GM12878 (cell line): ENCODE data around the gene SLC39A11. TPM values are rescaled to one million over a fixed set of nuclear protein-coding genes. Genes with fewer than 3 reads are reported as not detected.

Experiments
- ATAC-seq: fragments of 200-7000 bp; cut with Tn5 transposase; 3 replicates; pipeline ENCODE4 v1.9.1; 2020; ENCODE audit warnings: mild to moderate bottlenecking, moderate library complexity
- BruUV-seq: library from RNA; stranded (reverse); fragments of 400-500 nt; replicated peaks from 2 replicates; lab custom pipeline; 2021; lab: Mats Ljungman, UMichigan
- CTCF ChIA-PET: fragments of 300-600 bp; sonication (Branson Sonifier 250); formaldehyde crosslinking; extraction: SDS; loops from one replicate; lab custom pipeline; 2021; ENCODE audit warnings: inconsistent platforms; lab: Yijun Ruan, JAX
- POLR2A ChIA-PET: fragments of 350-600 bp; formaldehyde crosslinking; extraction: SDS; loops from one replicate; lab custom pipeline; 2021; ENCODE audit warnings: inconsistent platforms; lab: Charles Lee
- RAD21 ChIA-PET: fragments of 300-600 bp; sonication (Branson Sonifier 250); formaldehyde crosslinking; loops from one replicate; lab custom pipeline; 2023; ENCODE audit warnings: antibody characterized with exemption; ENCODE audit not compliant: unreplicated experiment; lab: Charles Lee
- SMC1A ChIA-PET: fragments of 300-600 bp; sonication (Branson Sonifier 250); formaldehyde crosslinking; loops from one replicate; lab custom pipeline; 2023; ENCODE audit not compliant: unreplicated experiment, uncharacterized antibody; lab: Charles Lee
- DNase-seq: peaks from one replicate; pipeline ENCODE4 v3.0.0-alpha.2; 2011; ENCODE audit warnings: low read depth, low spot score
- FAIRE-seq: peaks from 3 replicates; lab custom pipeline; 2011; peaks lifted over from hg19 to GRCh38; lab: Jason Lieb, UNC
- H2AFZ ChIP-seq: 2 replicates; pipeline ENCODE4 v1.6.0; 2011; ENCODE audit warnings: low read depth, low read length, control low read depth; ENCODE audit not compliant: control insufficient read depth
- H3K27ac ChIP-seq: 2 replicates; pipeline ENCODE4 v1.5.1; 2011; ENCODE audit warnings: control low read depth; ENCODE audit not compliant: control insufficient read depth, insufficient read depth
- H3K27me3 ChIP-seq, 2 experiments: replicated peaks in 1 of 2; 2 replicates each; pipeline versions ENCODE4 v1.6.0 to v1.6.1; 2011; ENCODE audit warnings: low read length in 1 of 2; ENCODE audit not compliant: control insufficient read depth in 2 of 2, insufficient read depth in 2 of 2
- H3K36me3 ChIP-seq, 2 experiments: 2 replicates each; pipeline ENCODE4 v1.5.1; 2011; ENCODE audit warnings: low read length in 1 of 2; ENCODE audit not compliant: control insufficient read depth in 2 of 2, insufficient read depth in 2 of 2
- H3K4me1 ChIP-seq: 2 replicates; pipeline ENCODE4 v1.6.1; 2011; ENCODE audit warnings: mild to moderate bottlenecking, low read length, moderate library complexity, mixed read lengths; ENCODE audit not compliant: control insufficient read depth, insufficient read depth
- H3K4me2 ChIP-seq: 2 replicates; pipeline ENCODE4 v1.6.0; 2011; ENCODE audit warnings: control low read depth; ENCODE audit not compliant: control insufficient read depth, insufficient read depth
- H3K4me3 ChIP-seq: fragments of 200-600 bp; sonication (generic); 2 replicates; pipeline ENCODE4 v1.5.1; 2016
- H3K79me2 ChIP-seq: 2 replicates; pipeline ENCODE4 v1.6.0; 2011; ENCODE audit warnings: low read length; ENCODE audit not compliant: control insufficient read depth, insufficient read depth
- H3K9ac ChIP-seq: 2 replicates; pipeline ENCODE4 v1.8.0; 2011; ENCODE audit warnings: low read length, control low read depth, mixed read lengths; ENCODE audit not compliant: control insufficient read depth, insufficient read depth
- H3K9me3 ChIP-seq: replicated peaks from 3 replicates; pipeline ENCODE4 v1.5.1; 2011; ENCODE audit warnings: mild to moderate bottlenecking, low read length; ENCODE audit not compliant: control insufficient read depth, insufficient read depth
- H4K20me1 ChIP-seq: 2 replicates; pipeline ENCODE4 v1.6.0; 2011; ENCODE audit not compliant: control insufficient read depth, insufficient read depth
- BACH1 ChIP-seq: fragments of 450-650 bp; IDR thresholded peaks from 2 replicates; pipeline ENCODE4 v1.6.1; 2017; ENCODE audit warnings: mild to moderate bottlenecking, borderline replicate concordance
- EP300 ChIP-seq, 2 experiments: fragments of 150-350 bp in 1 of 2; IDR thresholded peaks; 2 replicates each; pipeline ENCODE4 v1.6.1; 2011 to 2012; ENCODE audit warnings: low read depth in 2 of 2, low read length in 2 of 2, borderline replicate concordance in 1 of 2, improper control_type of control experiment in 1 of 2, inconsistent platforms in 1 of 2; ENCODE audit not compliant: control insufficient read depth in 1 of 2
- GABPA ChIP-seq: IDR thresholded peaks from 2 replicates; pipeline ENCODE4 v1.6.1; 2014; ENCODE audit warnings: antibody characterized with exemption, low read depth, mild to moderate bottlenecking, inconsistent platforms
- IRF4 ChIP-seq: IDR thresholded peaks from 2 replicates; pipeline ENCODE4 v1.6.1; 2011; ENCODE audit warnings: low read depth, low read length
- SMARCA5 ChIP-seq: fragments of 450-650 bp; IDR thresholded peaks from 2 replicates; pipeline ENCODE4 v1.6.1; 2017; ENCODE audit warnings: mild to moderate bottlenecking
- SPI1 ChIP-seq: IDR thresholded peaks from 2 replicates; pipeline ENCODE4 v1.6.1; 2011; ENCODE audit warnings: low read depth, mild to moderate bottlenecking, low read length, moderate library complexity, borderline replicate concordance; ENCODE audit not compliant: insufficient read depth
- TCF7 ChIP-seq: IDR thresholded peaks from 2 replicates; pipeline ENCODE4 v1.6.1; 2014; ENCODE audit warnings: antibody characterized with exemption, borderline replicate concordance
- ZBTB4 ChIP-seq: fragments of 450-650 bp; formaldehyde crosslinking; IDR thresholded peaks from 2 replicates; pipeline ENCODE4 v1.4.0; 2022; ENCODE audit warnings: mild to moderate bottlenecking, moderate library complexity
- WGBS: methylation state at CpG from one replicate; pipeline ENCODE4 v1.1.6; 2016; ENCODE audit warnings: low lambda C conversion rate; ENCODE audit not compliant: insufficient replicate concordance, insufficient coverage; ENCODE audit errors: missing lambda C conversion rate; 5-methylcytosine and 5-hydroxymethylcytosine counted together
- in situ Hi-C: fragments of 300-500 bp; cut with MboI; formaldehyde crosslinking; loops from 9 replicates; pipeline ENCODE4 v1.14.3; 2018; ENCODE audit warnings: mixed read lengths
- intact Hi-C: fragments of 100-400 bp; cut with micrococcal nuclease; formaldehyde crosslinking; loops from one replicate; pipeline ENCODE4 v1.14.2; 2022; ENCODE audit not compliant: unreplicated experiment
- polyA plus RNA-seq, 11 experiments: library from polyadenylated mRNA; depleted of rRNA in 4 of 11; unstranded in 6 of 11; stranded (reverse) in 5 of 11; fragments of >200 nt; fragmentation: Nextera tagmentation in 4 of 11; fragmentation: Illumina TruSeq in 1 of 11; extraction: Ambion mirVana in 4 of 11; extraction: Trizol in 1 of 11; gene quantifications; 1 replicate in 1 of 11; 2 replicates in 10 of 11; pipeline versions ENCODE4 v1.2.1 to v1.2.3, GENCODE V29; 2011 to 2016; ENCODE audit warnings: inconsistent platforms in 2 of 11, missing spikeins in 2 of 11, low read depth in 1 of 11
- total RNA-seq, 4 experiments: library from RNA; depleted of rRNA in 3 of 4; stranded (reverse); fragments of >200 nt in 3 of 4; fragmentation: Illumina TruSeq in 1 of 4; extraction: Trizol in 1 of 4; gene quantifications; 2 replicates each; pipeline versions ENCODE4 v1.2.1 to v1.2.3, GENCODE V29; 2013 to 2021
- TF ChIP-seq, protein P1 (sequence below): fragments of 150-350 bp; IDR thresholded peaks from 2 replicates; pipeline ENCODE4 v1.6.1; 2016; ENCODE audit warnings: low read depth, low read length

Gene SLC39A11
- total and polyA plus RNA-seq, 10 of the 15 experiments (the other 5 are each of a cell fraction or from before 2014, with no cell fraction given) = 8.6 to 23.8 (median 14.0) TPM

DNA sequence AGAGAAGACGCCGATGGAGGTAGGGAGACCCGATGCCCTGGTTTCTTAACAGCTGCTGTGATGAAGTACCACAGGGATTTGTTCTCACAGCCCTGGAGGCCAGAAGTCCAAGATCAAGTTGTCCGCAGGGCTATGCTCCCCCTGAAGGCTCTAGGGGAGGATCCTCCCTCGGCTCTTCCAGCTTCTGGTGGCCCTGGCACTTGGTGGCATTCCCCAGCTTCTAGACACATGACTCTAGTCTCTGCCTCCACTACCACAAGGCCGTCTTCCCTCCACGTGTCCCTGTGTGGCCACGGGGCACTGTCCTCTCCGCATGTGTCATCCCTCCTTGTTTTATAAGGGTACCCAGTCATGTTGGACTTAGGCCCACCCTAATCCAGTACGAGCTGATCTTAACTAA, 375.2 kb downstream of the SLC39A11 start:
- no peaks in the 10 kb centered on the region for H3K36me3 ChIP-seq
- TF ChIP-seq BACH1 (no peak), IRF4 (no peak), GABPA (no peak), EP300 (IDR thresholded peaks at IDR 0.05; ENCODE audit: borderline replicate concordance in 1 of 2, control insufficient read depth in 1 of 2, low read depth in 2 of 2, low read length in 2 of 2) (no peak), SPI1 (no peak), TCF7 (no peak), SMARCA5 (no peak), ZBTB4 (no peak)
- TF ChIP-seq, protein P1, sequence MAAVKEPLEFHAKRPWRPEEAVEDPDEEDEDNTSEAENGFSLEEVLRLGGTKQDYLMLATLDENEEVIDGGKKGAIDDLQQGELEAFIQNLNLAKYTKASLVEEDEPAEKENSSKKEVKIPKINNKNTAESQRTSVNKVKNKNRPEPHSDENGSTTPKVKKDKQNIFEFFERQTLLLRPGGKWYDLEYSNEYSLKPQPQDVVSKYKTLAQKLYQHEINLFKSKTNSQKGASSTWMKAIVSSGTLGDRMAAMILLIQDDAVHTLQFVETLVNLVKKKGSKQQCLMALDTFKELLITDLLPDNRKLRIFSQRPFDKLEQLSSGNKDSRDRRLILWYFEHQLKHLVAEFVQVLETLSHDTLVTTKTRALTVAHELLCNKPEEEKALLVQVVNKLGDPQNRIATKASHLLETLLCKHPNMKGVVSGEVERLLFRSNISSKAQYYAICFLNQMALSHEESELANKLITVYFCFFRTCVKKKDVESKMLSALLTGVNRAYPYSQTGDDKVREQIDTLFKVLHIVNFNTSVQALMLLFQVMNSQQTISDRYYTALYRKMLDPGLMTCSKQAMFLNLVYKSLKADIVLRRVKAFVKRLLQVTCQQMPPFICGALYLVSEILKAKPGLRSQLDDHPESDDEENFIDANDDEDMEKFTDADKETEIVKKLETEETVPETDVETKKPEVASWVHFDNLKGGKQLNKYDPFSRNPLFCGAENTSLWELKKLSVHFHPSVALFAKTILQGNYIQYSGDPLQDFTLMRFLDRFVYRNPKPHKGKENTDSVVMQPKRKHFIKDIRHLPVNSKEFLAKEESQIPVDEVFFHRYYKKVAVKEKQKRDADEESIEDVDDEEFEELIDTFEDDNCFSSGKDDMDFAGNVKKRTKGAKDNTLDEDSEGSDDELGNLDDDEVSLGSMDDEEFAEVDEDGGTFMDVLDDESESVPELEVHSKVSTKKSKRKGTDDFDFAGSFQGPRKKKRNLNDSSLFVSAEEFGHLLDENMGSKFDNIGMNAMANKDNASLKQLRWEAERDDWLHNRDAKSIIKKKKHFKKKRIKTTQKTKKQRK = no peak
- intact Hi-C loops (no loop called here), in situ Hi-C loops (no loop called here)
- H3K9ac ChIP-seq = no peak overlapping the region
- RAD21 ChIA-PET = no interaction called here
- WGBS = 92% methylated on average over 10 of the region's 10 CpGs
- no peaks in the 10 kb centered on the region for H3K9me3 ChIP-seq
- H2AFZ ChIP-seq = no peak overlapping the region
- POLR2A ChIA-PET = no interaction called here
- no peak overlapping the region for H3K4me2 ChIP-seq
- H3K27me3 ChIP-seq = no peaks in the 10 kb centered on the region
- CTCF ChIA-PET = interaction anchor here (0.8 to 3.2 kb wide), 4 partner anchors 8 to 288 kb away, joined by 3 to 14 read pairs (median 6); no protein-coding TSS in a partner anchor
- no peak for FAIRE-seq
- SMC1A ChIA-PET = interaction anchor here (1.1 to 2.9 kb wide), 2 partner anchors 9 to 27 kb away, joined by 3 to 11 read pairs; no protein-coding TSS in a partner anchor
- no peak for DNase-seq
- H4K20me1 ChIP-seq = no peaks in the 10 kb centered on the region
- no peak overlapping the region for H3K27ac ChIP-seq
- no peak for ATAC-seq
- no TSS peak for BruUV-seq
- peaks cover 12% of the 10 kb centered on the region for H3K4me1 ChIP-seq
- H3K4me3 ChIP-seq = no peak overlapping the region
- H3K79me2 ChIP-seq = no peaks in the 10 kb centered on the region
